ENCODE measurements around the gene FILIP1. TPM values are rescaled to one million over a fixed set of nuclear protein-coding genes. Genes with fewer than 3 reads are reported as not detected.

FILIP1 gene
- total and polyA plus RNA-seq, 2 of the 4 experiments (the other 2 are of a cell fraction), result under 0.01 to 0.03 TPM

DNA sequence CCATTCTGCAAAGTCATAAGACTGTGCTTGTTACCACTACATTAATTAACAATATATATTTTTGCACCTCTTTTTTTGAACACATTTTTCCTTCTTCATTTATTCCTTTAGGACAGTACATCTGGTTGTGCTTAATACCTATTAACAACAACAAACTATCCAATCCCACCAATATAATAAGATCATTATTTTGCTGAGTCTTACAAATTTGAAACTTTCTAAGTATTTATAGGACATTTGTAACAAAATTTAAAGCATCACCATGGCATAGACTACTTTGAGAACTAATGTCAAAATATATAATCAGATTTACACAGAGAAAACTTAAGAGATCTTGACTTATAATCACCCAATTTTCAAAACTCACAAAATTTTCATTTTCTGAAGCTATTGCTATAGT, 47.9 kb downstream of the FILIP1 start:
- Histone ChIP-seq H3K56ac (ENCODE audit: extremely low read depth, insufficient read depth, low read length) (no peak overlapping the region), H3K9ac (ENCODE audit: low read depth, low read length) (no peak overlapping the region), H3K4ac (ENCODE audit: low read depth, low read length) (no peak overlapping the region), H3K27me3 (ENCODE audit: control insufficient read depth, insufficient read depth, low read length) (no peaks in the 10 kb centered on the region), H3K27ac (ENCODE audit: insufficient read depth, low read length) (no peak overlapping the region), H3K4me1 (ENCODE audit: control insufficient read depth, insufficient read depth, low read length) (peaks cover 6% of the 10 kb centered on the region), H3K23ac (ENCODE audit: low read depth, low read length) (no peak overlapping the region), H4K91ac (ENCODE audit: insufficient read depth, low read depth, low read length) (no peak overlapping the region), H3K4me2 (ENCODE audit: low read depth, low read length) (no peak overlapping the region), H3K9me1 (ENCODE audit: insufficient read depth, low read length) (no peaks in the 10 kb centered on the region), H2BK15ac (ENCODE audit: low read depth, low read length) (no peak overlapping the region), H2AK5ac (ENCODE audit: low read depth, low read length) (no peak overlapping the region), H2BK120ac (ENCODE audit: low read depth, low read length) (no peak overlapping the region), H3K9me3 (ENCODE audit: control insufficient read depth, insufficient read depth, low read length) (no peaks in the 10 kb centered on the region), H2AK9ac (replicated peaks; ENCODE audit: low read depth, low read length, poor library complexity) (no peak overlapping the region), H3K79me1 (ENCODE audit: low read depth in 1 of 2, low read length in 2 of 2) (no peaks in the 10 kb centered on the region), H4K8ac (ENCODE audit: low read depth in 2 of 2, low read length in 2 of 2) (no peak overlapping the region), H2BK5ac (ENCODE audit: low read depth, low read length, poor library complexity, severe bottlenecking) (no peak overlapping the region), H4K20me1 (ENCODE audit: insufficient read depth, low read length) (no peaks in the 10 kb centered on the region), H2AFZ (replicated peaks; ENCODE audit: low read length, poor library complexity) (no peak overlapping the region), H3K4me3 (ENCODE audit: insufficient read depth, low read depth, low read length) (no peak overlapping the region), H3K18ac (ENCODE audit: low read depth, low read length) (no peak overlapping the region), H3K36me3 (ENCODE audit: control insufficient read depth, insufficient read depth, low read length) (no peaks in the 10 kb centered on the region), H3K14ac (replicated peaks; ENCODE audit: low read depth, low read length) (no peak overlapping the region), H2BK20ac (ENCODE audit: low read depth, low read length) (no peak overlapping the region), H4K5ac (ENCODE audit: low read depth, low read length) (no peak overlapping the region)
- CTCF ChIA-PET, result interaction anchor here (1.5 kb wide), 1 partner anchor 10 kb away, joined by 9 read pairs; no protein-coding TSS in a partner anchor
- no peak for DNase-seq
- no TSS peak for BruUV-seq (replicated peaks)
- dilution Hi-C loops (cut with HindIII; ENCODE audit: low sequenced_read_pairs, unreplicated experiment), result no loop called here
- POLR2A ChIA-PET (ENCODE audit: unreplicated experiment), result no interaction called here
- no peak for TF ChIP-seq MXI1 (IDR thresholded peaks at IDR 0.05; ENCODE audit: borderline replicate concordance, low read depth, low read length)
- TF ChIP-seq, protein P1, sequence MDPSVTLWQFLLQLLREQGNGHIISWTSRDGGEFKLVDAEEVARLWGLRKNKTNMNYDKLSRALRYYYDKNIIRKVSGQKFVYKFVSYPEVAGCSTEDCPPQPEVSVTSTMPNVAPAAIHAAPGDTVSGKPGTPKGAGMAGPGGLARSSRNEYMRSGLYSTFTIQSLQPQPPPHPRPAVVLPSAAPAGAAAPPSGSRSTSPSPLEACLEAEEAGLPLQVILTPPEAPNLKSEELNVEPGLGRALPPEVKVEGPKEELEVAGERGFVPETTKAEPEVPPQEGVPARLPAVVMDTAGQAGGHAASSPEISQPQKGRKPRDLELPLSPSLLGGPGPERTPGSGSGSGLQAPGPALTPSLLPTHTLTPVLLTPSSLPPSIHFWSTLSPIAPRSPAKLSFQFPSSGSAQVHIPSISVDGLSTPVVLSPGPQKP (IDR thresholded peaks at IDR 0.05; ENCODE audit: borderline replicate concordance, low read depth, low read length), result no peak
- no peak for TF ChIP-seq RAD21 (IDR thresholded peaks at IDR 0.05; ENCODE audit: low read length)
- TF ChIP-seq, protein P2, sequence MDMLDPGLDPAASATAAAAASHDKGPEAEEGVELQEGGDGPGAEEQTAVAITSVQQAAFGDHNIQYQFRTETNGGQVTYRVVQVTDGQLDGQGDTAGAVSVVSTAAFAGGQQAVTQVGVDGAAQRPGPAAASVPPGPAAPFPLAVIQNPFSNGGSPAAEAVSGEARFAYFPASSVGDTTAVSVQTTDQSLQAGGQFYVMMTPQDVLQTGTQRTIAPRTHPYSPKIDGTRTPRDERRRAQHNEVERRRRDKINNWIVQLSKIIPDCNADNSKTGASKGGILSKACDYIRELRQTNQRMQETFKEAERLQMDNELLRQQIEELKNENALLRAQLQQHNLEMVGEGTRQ (IDR thresholded peaks at IDR 0.05; ENCODE audit: low read depth, low read length), result no peak
- TF ChIP-seq MAFK (IDR thresholded peaks at IDR 0.05; ENCODE audit: low read depth, low read length), result peak; percentile 73
- in situ Hi-C loops (cut with MboI; ENCODE audit: low sequenced_read_pairs), result no loop called here
- no peak for ATAC-seq (ENCODE audit: low read depth)
- intact Hi-C loops (cut with micrococcal nuclease), result no loop called here

Data from IMR-90 (cell line).